SK-N-SH (cell line): ENCODE measurements around the gene RNPEPL1. TPM values are rescaled to one million over a fixed set of nuclear protein-coding genes. Genes with fewer than 3 reads are reported as not detected.

ENCODE experiments used
- CTCF ChIA-PET: fragments of 300-600, 350-600 bp; formaldehyde crosslinking; extraction: SDS; loops from one replicate; lab custom pipeline; 2021; lab: Yijun Ruan, JAX
- POLR2A ChIA-PET: fragments of 350-600 bp; sonication (Branson Sonifier 250); formaldehyde crosslinking; extraction: SDS; loops from one replicate; lab custom pipeline; 2020; ENCODE audit warnings: antibody characterized with exemption, inconsistent platforms; lab: Yijun Ruan, JAX
- DNase-seq: peaks from one replicate; pipeline ENCODE4 v3.0.0; 2012
- H2AFZ ChIP-seq: fragments of 200-600 bp; sonication (generic); 2 replicates; pipeline ENCODE4 v1.8.1; 2016; ENCODE audit warnings: antibody characterized with exemption, mild to moderate bottlenecking, low read depth
- H3F3A ChIP-seq: fragments of 200-600 bp; sonication (generic); replicated peaks from 2 replicates; pipeline ENCODE3; 2016; ENCODE audit warnings: antibody characterized with exemption, mild to moderate bottlenecking; ENCODE audit not compliant: insufficient read depth
- H3K27ac ChIP-seq, 2 experiments: fragments of 200-500 bp in 1 of 2; fragments of 200-600 bp in 1 of 2; sonication (Bioruptor generic) in 1 of 2; sonication (generic), shearing (Covaris generic) in 1 of 2; 2 replicates each; pipeline versions ENCODE4 v1.5.1 to v1.6.1; 2014 to 2016; ENCODE audit warnings: low read depth in 2 of 2, inconsistent platforms in 1 of 2, low read length in 1 of 2, mild to moderate bottlenecking in 1 of 2, mixed read lengths in 1 of 2
- H3K27me3 ChIP-seq: fragments of 200-600 bp; sonication (generic), shearing (Covaris generic); 2 replicates; pipeline ENCODE4 v1.6.1; 2016; ENCODE audit warnings: mixed run types; ENCODE audit not compliant: insufficient read depth
- H3K36me3 ChIP-seq, 2 experiments: fragments of 200-500 bp in 1 of 2; fragments of 200-600 bp in 1 of 2; sonication (Bioruptor generic) in 1 of 2; sonication (generic) in 1 of 2; replicated peaks in 1 of 2; 2 replicates each; pipeline versions ENCODE3 to v1.5.1; 2014 to 2016; ENCODE audit warnings: low read length in 1 of 2, mild to moderate bottlenecking in 1 of 2; ENCODE audit not compliant: insufficient read depth in 2 of 2, control insufficient read depth in 1 of 2
- H3K4me1 ChIP-seq, 2 experiments: fragments of 200-500 bp in 1 of 2; fragments of 200-600 bp in 1 of 2; sonication (Bioruptor generic) in 1 of 2; sonication (generic), shearing (Covaris generic) in 1 of 2; 2 replicates each; pipeline versions ENCODE4 v1.5.1 to v1.6.1; 2014 to 2016; ENCODE audit warnings: low read depth in 1 of 2, low read length in 1 of 2, mixed run types in 1 of 2; ENCODE audit not compliant: insufficient read depth in 2 of 2, control insufficient read depth in 1 of 2
- H3K4me2 ChIP-seq: fragments of 200-600 bp; sonication (generic), shearing (Covaris generic); 2 replicates; pipeline ENCODE4 v1.6.1; 2017; ENCODE audit warnings: mixed run types
- H3K4me3 ChIP-seq, 2 experiments: fragments of 200-500 bp in 1 of 2; fragments of 200-600 bp in 1 of 2; sonication (Bioruptor generic) in 1 of 2; sonication (generic), shearing (Covaris generic) in 1 of 2; 2 replicates each; pipeline versions ENCODE4 v1.5.1 to v1.8.1; 2014 to 2016; ENCODE audit warnings: low read depth in 2 of 2, inconsistent platforms in 1 of 2, low read length in 1 of 2, mild to moderate bottlenecking in 1 of 2, mixed read lengths in 1 of 2, moderate library complexity in 1 of 2
- H3K79me2 ChIP-seq: fragments of 200-600 bp; sonication (generic); 2 replicates; pipeline ENCODE4 v1.8.1; 2017; ENCODE audit warnings: mild to moderate bottlenecking; ENCODE audit not compliant: insufficient read depth
- H3K9ac ChIP-seq: fragments of 200-600 bp; sonication (generic); 2 replicates; pipeline ENCODE4 v1.6.1; 2017; ENCODE audit warnings: mixed run types
- H3K9me2 ChIP-seq: fragments of 200-600 bp; sonication (generic); 2 replicates; pipeline ENCODE4 v1.6.1; 2017; ENCODE audit warnings: mixed run types
- H3K9me3 ChIP-seq: fragments of 200-600 bp; sonication (generic); 2 replicates; pipeline ENCODE4 v1.6.1; 2017; ENCODE audit warnings: mixed run types, mild to moderate bottlenecking, moderate library complexity
- H4K20me1 ChIP-seq: fragments of 200-600 bp; sonication (generic); 2 replicates; pipeline ENCODE4 v1.6.1; 2017; ENCODE audit warnings: mild to moderate bottlenecking, mixed run types; ENCODE audit not compliant: insufficient read depth
- CTCF ChIP-seq: fragments of 200-600 bp; sonication (generic); IDR thresholded peaks from 2 replicates; pipeline ENCODE4 v1.6.1; 2017; ENCODE audit warnings: antibody characterized with exemption, mild to moderate bottlenecking, moderate library complexity
- ELF1 ChIP-seq: IDR thresholded peaks from 2 replicates; pipeline ENCODE4 v1.4.0; 2012
- EP300 ChIP-seq, 2 experiments: IDR thresholded peaks; 2 replicates each; pipeline versions ENCODE4 v1.4.0 to v1.6.1; 2012; ENCODE audit warnings: borderline replicate concordance in 1 of 2, low read depth in 1 of 2, low read length in 1 of 2
- EZH2phosphoT487 ChIP-seq: fragments of 200-600 bp; sonication (generic); IDR thresholded peaks from 2 replicates; pipeline ENCODE4 v1.6.1; 2017; ENCODE audit warnings: low read depth, mixed run types, mild to moderate bottlenecking, antibody characterized with exemption, moderate library complexity, borderline replicate concordance
- FOSL2 ChIP-seq: IDR thresholded peaks from 2 replicates; pipeline ENCODE4 v1.4.0; 2012; ENCODE audit warnings: low read depth, mild to moderate bottlenecking, moderate library complexity, borderline replicate concordance
- FOXJ3 ChIP-seq: sonication (generic); formaldehyde crosslinking; IDR thresholded peaks from 2 replicates; pipeline ENCODE4 v1.5.1; 2020; ENCODE audit warnings: mild to moderate bottlenecking, missing genetic modification reagents
- FOXM1 ChIP-seq: IDR thresholded peaks from 2 replicates; pipeline ENCODE4 v1.4.0; 2012; ENCODE audit warnings: low read depth, mild to moderate bottlenecking
- GABPA ChIP-seq: IDR thresholded peaks from 2 replicates; pipeline ENCODE4 v1.4.0; 2012; ENCODE audit warnings: low read depth, mild to moderate bottlenecking
- IRF3 ChIP-seq: fragments of 150-350 bp; IDR thresholded peaks from 2 replicates; pipeline ENCODE4 v1.6.1; 2016; ENCODE audit warnings: mild to moderate bottlenecking, low read depth, low read length
- JUND ChIP-seq: IDR thresholded peaks from 2 replicates; pipeline ENCODE4 v1.4.0; 2012
- MEF2A ChIP-seq: IDR thresholded peaks from 2 replicates; pipeline ENCODE4 v1.4.0; 2012; ENCODE audit warnings: low read depth, borderline replicate concordance
- NRF1 ChIP-seq: IDR thresholded peaks from 2 replicates; pipeline ENCODE4 v1.6.1; 2012; ENCODE audit warnings: low read depth, mild to moderate bottlenecking, low read length
- POLR2AphosphoS5 ChIP-seq: IDR thresholded peaks from 2 replicates; pipeline ENCODE4 v1.6.1; 2012; ENCODE audit warnings: low read depth, low read length
- RCOR1 ChIP-seq: fragments of 150-350 bp; IDR thresholded peaks from 2 replicates; pipeline ENCODE4 v1.6.1; 2017; ENCODE audit warnings: antibody characterized with exemption, low read length
- SMC3 ChIP-seq: IDR thresholded peaks from 2 replicates; pipeline ENCODE4 v1.6.1; 2012; ENCODE audit warnings: low read depth, low read length, improper control_type of control experiment
- TCF12 ChIP-seq: IDR thresholded peaks from 2 replicates; pipeline ENCODE4 v1.4.0; 2012
- TEAD4 ChIP-seq: IDR thresholded peaks from 2 replicates; pipeline ENCODE4 v1.4.0; 2012; ENCODE audit warnings: mild to moderate bottlenecking, borderline replicate concordance; ENCODE audit not compliant: insufficient read depth
- USF2 ChIP-seq: fragments of 150-350 bp; IDR thresholded peaks from 2 replicates; pipeline ENCODE4 v1.6.1; 2017; ENCODE audit warnings: antibody characterized with exemption, low read length, low read depth, borderline replicate concordance
- YY1 ChIP-seq: IDR thresholded peaks from 2 replicates; pipeline ENCODE4 v1.4.0; 2012; ENCODE audit warnings: low read depth, mild to moderate bottlenecking
- WGBS: methylation state at CpG from one replicate; pipeline ENCODE4 v1.1.6; 2017; ENCODE audit warnings: low lambda C conversion rate; 5-methylcytosine and 5-hydroxymethylcytosine counted together
- polyA plus RNA-seq, 3 experiments: library from polyadenylated mRNA; depleted of rRNA; stranded (reverse); fragments of >200 nt; gene quantifications; 2 replicates each; pipeline ENCODE4 v1.2.3, GENCODE V29; 2012

Gene RNPEPL1
- polyA plus RNA-seq, 1 of the 3 experiments (the other 2 are of a cell fraction), result 14.3 TPM

GRCh38 chr2:240603081-240603835 is 35.0 kb downstream of the RNPEPL1 start:
- Histone ChIP-seq H3K4me2 (no peak overlapping the region), H3K36me3 (peaks cover 0 to 10% of the 10 kb centered on the region in 2 experiments), H3K4me1 (peaks cover 0 to 15% of the 10 kb centered on the region in 2 experiments; a peak in 1 of 4 replicates), H3K9me2 (no peaks in the 10 kb centered on the region), H4K20me1 (no peaks in the 10 kb centered on the region), H3K4me3 (no peak overlapping the region), H3K9me3 (no peaks in the 10 kb centered on the region), H2AFZ (no peak overlapping the region), H3K27ac (no peak overlapping the region; a peak in 1 of 4 replicates), H3F3A (no peaks in the 10 kb centered on the region), H3K27me3 (no peaks in the 10 kb centered on the region), H3K9ac (no peak overlapping the region), H3K79me2 (no peaks in the 10 kb centered on the region)
- WGBS, result 96% methylated on average over 15 of the region's 22 CpGs
- ChIA-PET POLR2A (interaction anchor here (0.5 to 1.2 kb wide), 2 partner anchors 23 to 237 kb away, joined by 3 to 4 read pairs; no protein-coding TSS in a partner anchor), CTCF (interaction anchor here (1.1 to 3.6 kb wide), 6 partner anchors 10 to 237 kb away, joined by 3 to 15 read pairs (median 6); partner anchors contain the start of gene CAPN10)
- no peak for TF ChIP-seq POLR2AphosphoS5
- no peak for TF ChIP-seq IRF3
- no peak for TF ChIP-seq JUND
- no peak for TF ChIP-seq MEF2A
- no peak for TF ChIP-seq YY1
- no peak for TF ChIP-seq CTCF
- no peak for TF ChIP-seq GABPA
- TF ChIP-seq TCF12, result no peak
- TF ChIP-seq USF2, result no peak
- no peak for TF ChIP-seq EZH2phosphoT487
- no peak for TF ChIP-seq SMC3
- no peak for TF ChIP-seq NRF1
- no peak for TF ChIP-seq FOXM1
- no peak for TF ChIP-seq TEAD4
- TF ChIP-seq ELF1, result no peak
- no peak for TF ChIP-seq RCOR1
- TF ChIP-seq FOSL2, result no peak
- no peak for TF ChIP-seq FOXJ3 (CRISPR knock-in tag)
- no peak for TF ChIP-seq EP300 (IDR thresholded peaks at IDR 0.05; ENCODE audit: borderline replicate concordance in 1 of 2, low read depth in 1 of 2, low read length in 1 of 2)
- DNase-seq, result no peak
